ENCODE results near the gene UCN.

Gene UCN

GRCh38 chr2:27261241-27261925, 46.9 kb downstream of the UCN start:
- TF ChIP-seq CTCF (IDR thresholded peaks at IDR 0.05; ENCODE audit: low read depth, low read length): no peak
- H3K4me3 ChIP-seq (replicated peaks in 1 of 2; ENCODE audit: low read depth in 2 of 2, low read length in 2 of 2): no peak overlapping the region
- DNase-seq (ENCODE audit: low read depth in 2 of 2): no peak

GRCh38 chr2:27258051-27258450, 50.2 kb downstream of the UCN start:
- no peak overlapping the region for H3K4me3 ChIP-seq (replicated peaks in 1 of 2; ENCODE audit: low read depth in 2 of 2, low read length in 2 of 2)
- DNase-seq (ENCODE audit: low read depth in 2 of 2): no peak
- TF ChIP-seq CTCF (IDR thresholded peaks at IDR 0.05; ENCODE audit: low read depth, low read length): no peak

Data from cardiac fibroblast (primary cell).